Measurements from ENCODE around the gene UCMA. TPM values are rescaled to one million over a fixed set of nuclear protein-coding genes. Genes with fewer than 3 reads are reported as not detected.
"Not testable (repeated sequence)": the region's sequence is repeated elsewhere in the genome, so short reads cannot be mapped to it uniquely, and the experiment has no call there.

UCMA gene
- total and polyA plus RNA-seq, 8 donors: not detected

GRCh38 chr10:13247784-13248183, 13.6 kb upstream of the UCMA start:
- intact Hi-C loops (cut with DNase I; ENCODE audit: low total_unique reads): no loop called here
- no peak for DNase-seq
- no peaks in the 10 kb centered on the region for H3K27me3 ChIP-seq
- TF ChIP-seq EP300 (IDR thresholded peaks at IDR 0.05) (no peak), CTCF (IDR thresholded peaks at IDR 0.05) (no peak), POLR2A (IDR thresholded peaks at IDR 0.05) (no peak), POLR2AphosphoS5 (IDR thresholded peaks at IDR 0.05) (no peak)
- H3K9me3 ChIP-seq: no peaks in the 10 kb centered on the region
- no peaks in the 10 kb centered on the region for H3K36me3 ChIP-seq
- H3K4me3 ChIP-seq: no peak overlapping the region
- no peak overlapping the region for H3K27ac ChIP-seq
- 88 to 98% (median 96%) methylated on average over 4 of the region's 4 CpGs for WGBS, 5 donors
- no peaks in the 10 kb centered on the region for H3K4me1 ChIP-seq

GRCh38 chr10:13247246-13247645, 13.1 kb upstream of the UCMA start:
- Histone ChIP-seq H3K9me3 (no peaks in the 10 kb centered on the region), H3K4me3 (no peak overlapping the region), H3K36me3 (no peaks in the 10 kb centered on the region), H3K27ac (no peak overlapping the region), H3K4me1 (no peaks in the 10 kb centered on the region), H3K27me3 (no peaks in the 10 kb centered on the region)
- DNase-seq: no peak
- intact Hi-C loops (cut with DNase I; ENCODE audit: low total_unique reads): no loop called here
- 61 to 78% (median 70%) methylated on average over 9 of the region's 9 CpGs for WGBS, 5 donors
- no peak for TF ChIP-seq POLR2A (IDR thresholded peaks at IDR 0.05)
- TF ChIP-seq EP300 (IDR thresholded peaks at IDR 0.05): no peak
- TF ChIP-seq POLR2AphosphoS5 (IDR thresholded peaks at IDR 0.05): no peak
- no peak for TF ChIP-seq CTCF (IDR thresholded peaks at IDR 0.05)

- intact Hi-C loops (cut with DNase I; ENCODE audit: low total_unique reads); H3K27ac ChIP-seq; DNase-seq; H3K4me3 ChIP-seq; H3K4me1 ChIP-seq; H3K36me3 ChIP-seq; H3K27me3 ChIP-seq; H3K9me3 ChIP-seq: not testable (repeated sequence)
- whole genome bisulfite sequencing, 5 donors: 89 to 98% (median 96%) methylated on average over 5 of the region's 5 CpGs
These were observed 8.1 kb upstream of the UCMA start for GRCh38 chr10:13242260-13242659.

- Histone ChIP-seq H3K36me3 (no peaks in the 10 kb centered on the region), H3K4me1 (no peaks in the 10 kb centered on the region), H3K27ac (no peak overlapping the region), H3K4me3 (no peak overlapping the region), H3K9me3 (no peaks in the 10 kb centered on the region), H3K27me3 (no peaks in the 10 kb centered on the region)
- intact Hi-C loops (cut with DNase I; ENCODE audit: low total_unique reads): no loop called here
- DNase-seq: no peak
- TF ChIP-seq POLR2A (IDR thresholded peaks at IDR 0.05) (no peak), EP300 (IDR thresholded peaks at IDR 0.05) (no peak), POLR2AphosphoS5 (IDR thresholded peaks at IDR 0.05) (no peak), CTCF (IDR thresholded peaks at IDR 0.05) (no peak)
- 62 to 90% (median 84%) methylated on average over 3 of the region's 3 CpGs for WGBS, 5 donors
These were observed 7.4 kb upstream of the UCMA start for GRCh38 chr10:13241613-13242012.

- H3K4me3 ChIP-seq: no peak overlapping the region
- no peaks in the 10 kb centered on the region for H3K36me3 ChIP-seq
- H3K27me3 ChIP-seq: peaks cover 0 to under 1% (median 0%) of the 10 kb centered on the region in 3 donors
- no peaks in the 10 kb centered on the region for H3K4me1 ChIP-seq
- no peak for DNase-seq
- intact Hi-C loops (cut with DNase I; ENCODE audit: low total_unique reads): no loop called here
- no peaks in the 10 kb centered on the region for H3K9me3 ChIP-seq
- TF ChIP-seq EP300 (IDR thresholded peaks at IDR 0.05) (no peak), CTCF (IDR thresholded peaks at IDR 0.05) (no peak), POLR2A (IDR thresholded peaks at IDR 0.05) (no peak), POLR2AphosphoS5 (IDR thresholded peaks at IDR 0.05) (no peak)
- 88 to 93% (median 90%) methylated on average over 7 of the region's 7 CpGs for WGBS, 5 donors
- H3K27ac ChIP-seq: no peak overlapping the region
These were observed 5.7 kb upstream of the UCMA start for GRCh38 chr10:13239923-13240322.
